CD8-positive, alpha-beta memory T cell (primary cell): ENCODE results near the gene SORBS2. TPM values are rescaled to one million over a fixed set of nuclear protein-coding genes. Genes with fewer than 3 reads are reported as not detected.

Source experiments
- CTCF ChIA-PET: fragments of 350-600 bp; sonication (Branson Sonifier 250); formaldehyde crosslinking; loops from one replicate; lab custom pipeline; 2021; ENCODE audit warnings: antibody characterized with exemption; lab: Charles Lee
- POLR2A ChIA-PET: fragments of 350-600 bp; sonication (Branson Sonifier 250); formaldehyde crosslinking; loops from one replicate; lab custom pipeline; 2021; ENCODE audit warnings: antibody characterized with exemption; lab: Charles Lee
- DNase-seq, 5 donors: peaks; one replicate each; pipeline versions ENCODE4 v3.0.0 to v3.0.0-alpha.2; 2020 to 2022; ENCODE audit warnings: mixed read lengths in 1 of 5
- H3K27ac ChIP-seq: one replicate; pipeline ENCODE4 v1.7.0; 2013; ENCODE audit warnings: low read depth, mild to moderate bottlenecking, low read length, moderate library complexity
- H3K27me3 ChIP-seq: 2 replicates; pipeline ENCODE4 v1.7.0; 2013; ENCODE audit warnings: low read length, mild to moderate bottlenecking; ENCODE audit not compliant: insufficient read depth, poor library complexity, severe bottlenecking
- H3K36me3 ChIP-seq: 2 replicates; pipeline ENCODE4 v1.7.0; 2013; ENCODE audit warnings: mild to moderate bottlenecking, low read length, moderate library complexity; ENCODE audit not compliant: insufficient read depth
- H3K4me1 ChIP-seq: 2 replicates; pipeline ENCODE4 v1.7.0; 2013; ENCODE audit warnings: mild to moderate bottlenecking, low read length, moderate library complexity; ENCODE audit not compliant: insufficient read depth
- H3K4me3 ChIP-seq: 2 replicates; pipeline ENCODE4 v1.7.0; 2013; ENCODE audit warnings: mild to moderate bottlenecking, low read length
- H3K9me3 ChIP-seq: 2 replicates; pipeline ENCODE4 v1.7.0; 2013; ENCODE audit warnings: mild to moderate bottlenecking, low read length
- H3K27ac Mint-ChIP-seq, 8 donors: one replicate each; pipeline ENCODE4 v1.8.0; 2020 to 2021; ENCODE audit warnings: mixed read lengths in 8 of 8, mild to moderate bottlenecking in 6 of 8, inconsistent platforms in 3 of 8, moderate library complexity in 3 of 8
- H3K27me3 Mint-ChIP-seq, 2 donors: one replicate each; pipeline ENCODE4 v1.8.0; 2020 to 2021; ENCODE audit warnings: mixed read lengths in 2 of 2, mild to moderate bottlenecking in 1 of 2, moderate library complexity in 1 of 2
- H3K36me3 Mint-ChIP-seq, 3 donors: one replicate each; pipeline ENCODE4 v1.8.0; 2020 to 2021; ENCODE audit warnings: mixed read lengths in 3 of 3, inconsistent platforms in 1 of 3, mild to moderate bottlenecking in 1 of 3
- H3K4me1 Mint-ChIP-seq, 3 donors: one replicate each; pipeline ENCODE4 v1.8.0; 2020 to 2021; ENCODE audit warnings: mixed read lengths in 3 of 3, inconsistent platforms in 1 of 3, mild to moderate bottlenecking in 1 of 3
- H3K4me3 Mint-ChIP-seq, 7 donors: one replicate each; pipeline ENCODE4 v1.8.0; 2020 to 2021; ENCODE audit warnings: mixed read lengths in 7 of 7, mild to moderate bottlenecking in 6 of 7, moderate library complexity in 4 of 7, inconsistent platforms in 2 of 7
- H3K9me3 Mint-ChIP-seq, 5 donors: one replicate each; pipeline ENCODE4 v1.8.0; 2020 to 2022; ENCODE audit warnings: mixed read lengths in 5 of 5, mild to moderate bottlenecking in 3 of 5, moderate library complexity in 2 of 5, inconsistent platforms in 1 of 5
- polyA plus RNA-seq: library from polyadenylated mRNA; unstranded; fragments of 300-500 nt; fragmentation: Illumina TruSeq; gene quantifications from one replicate; pipeline ENCODE4 v1.2.3, GENCODE V29; 2021
- total RNA-seq, 2 experiments: library from RNA; stranded (reverse); gene quantifications; one replicate each; pipeline ENCODE4 v1.2.3, GENCODE V29; 2021

SORBS2 gene
- total and polyA plus RNA-seq, 3 experiments from 2014 or later, result not detected

DNA sequence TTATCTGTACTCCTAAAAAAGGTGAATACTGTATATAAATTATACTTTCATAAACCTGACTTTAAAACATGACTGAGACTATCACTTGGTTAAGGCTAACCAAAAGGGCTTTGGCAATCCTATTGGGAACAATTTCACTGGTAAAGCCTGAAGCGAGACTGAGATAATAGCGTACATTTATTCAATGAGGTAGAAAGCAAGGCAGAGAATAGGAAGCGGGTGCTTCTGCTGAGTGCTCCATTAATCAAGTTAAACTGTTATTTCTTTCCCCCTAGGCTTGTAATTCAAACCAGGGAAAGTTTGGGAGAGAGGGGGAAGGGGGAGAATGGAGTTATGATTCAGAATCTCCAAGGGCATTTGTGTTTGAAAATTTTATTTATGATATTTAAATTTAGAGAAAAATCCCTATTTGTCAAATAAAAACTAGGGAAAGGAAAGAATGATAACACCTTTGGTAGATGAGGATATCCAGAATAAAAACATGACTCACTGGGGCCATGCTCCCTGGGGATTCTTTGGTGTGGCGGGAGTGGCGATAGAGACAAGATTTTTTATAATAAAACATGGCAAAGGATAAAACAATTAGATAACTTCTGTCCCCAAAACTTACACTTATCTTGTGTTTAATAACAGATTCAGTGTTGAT, 34.6 kb upstream of the SORBS2 start:
- Mint-ChIP-seq H3K27ac (no peak overlapping the region), H3K27me3 (no peaks in the 10 kb centered on the region), H3K4me3 (no peak overlapping the region), H3K36me3 (no peaks in the 10 kb centered on the region), H3K9me3 (peaks cover 0 to 10% (median 2%) of the 10 kb centered on the region in 5 donors), H3K4me1 (no peaks in the 10 kb centered on the region)
- Histone ChIP-seq H3K27me3 (no peaks in the 10 kb centered on the region), H3K9me3 (no peaks in the 10 kb centered on the region), H3K4me3 (no peak overlapping the region), H3K36me3 (no peaks in the 10 kb centered on the region), H3K27ac (no peak overlapping the region), H3K4me1 (no peaks in the 10 kb centered on the region)
- DNase-seq, result no peak
- ChIA-PET POLR2A (no interaction called here), CTCF (no interaction called here)

DNA sequence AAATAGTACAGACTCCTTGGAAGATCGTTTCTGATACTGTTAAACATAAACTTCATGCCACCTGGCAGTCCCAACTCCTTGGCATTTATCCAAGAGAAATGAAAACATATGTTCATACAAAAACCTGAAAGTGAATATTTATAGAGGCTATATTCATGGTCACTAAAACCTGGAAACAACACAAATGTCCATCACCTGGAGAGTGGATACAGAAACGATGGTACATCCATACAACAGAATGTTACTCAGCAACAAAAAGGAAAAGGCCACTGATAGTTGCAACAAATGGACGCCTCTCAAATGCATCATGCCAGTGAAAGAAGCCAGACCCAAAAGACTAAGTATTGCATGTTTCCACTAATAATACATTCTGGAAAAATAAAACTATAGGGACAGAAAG, 34.0 kb upstream of the SORBS2 start:
- Histone ChIP-seq H3K27me3 (no peaks in the 10 kb centered on the region), H3K4me1 (no peaks in the 10 kb centered on the region), H3K36me3 (no peaks in the 10 kb centered on the region), H3K4me3 (no peak overlapping the region), H3K9me3 (no peaks in the 10 kb centered on the region), H3K27ac (no peak overlapping the region)
- ChIA-PET CTCF (no interaction called here), POLR2A (no interaction called here)
- H3K4me3 Mint-ChIP-seq, result no peak overlapping the region
- no peak overlapping the region for H3K27ac Mint-ChIP-seq
- H3K27me3 Mint-ChIP-seq, result no peaks in the 10 kb centered on the region
- H3K36me3 Mint-ChIP-seq, result no peaks in the 10 kb centered on the region
- no peaks in the 10 kb centered on the region for H3K4me1 Mint-ChIP-seq
- no peak for DNase-seq
- peaks cover 0 to 10% (median 2%) of the 10 kb centered on the region in 5 donors for H3K9me3 Mint-ChIP-seq

GRCh38 chr4:185841451-185841850, 29.5 kb upstream of the SORBS2 start:
- no peak overlapping the region for H3K4me3 ChIP-seq
- no peaks in the 10 kb centered on the region for H3K27me3 ChIP-seq
- peaks cover 0 to 10% (median 2%) of the 10 kb centered on the region in 5 donors for H3K9me3 Mint-ChIP-seq
- no peaks in the 10 kb centered on the region for H3K27me3 Mint-ChIP-seq
- POLR2A ChIA-PET, result no interaction called here
- DNase-seq, result no peak
- no peaks in the 10 kb centered on the region for H3K9me3 ChIP-seq
- no peak overlapping the region for H3K4me3 Mint-ChIP-seq
- H3K4me1 ChIP-seq, result no peaks in the 10 kb centered on the region
- no peaks in the 10 kb centered on the region for H3K36me3 ChIP-seq
- H3K4me1 Mint-ChIP-seq, result no peaks in the 10 kb centered on the region
- no peak overlapping the region for H3K27ac ChIP-seq
- CTCF ChIA-PET, result no interaction called here
- no peaks in the 10 kb centered on the region for H3K36me3 Mint-ChIP-seq
- H3K27ac Mint-ChIP-seq, result no peak overlapping the region

DNA sequence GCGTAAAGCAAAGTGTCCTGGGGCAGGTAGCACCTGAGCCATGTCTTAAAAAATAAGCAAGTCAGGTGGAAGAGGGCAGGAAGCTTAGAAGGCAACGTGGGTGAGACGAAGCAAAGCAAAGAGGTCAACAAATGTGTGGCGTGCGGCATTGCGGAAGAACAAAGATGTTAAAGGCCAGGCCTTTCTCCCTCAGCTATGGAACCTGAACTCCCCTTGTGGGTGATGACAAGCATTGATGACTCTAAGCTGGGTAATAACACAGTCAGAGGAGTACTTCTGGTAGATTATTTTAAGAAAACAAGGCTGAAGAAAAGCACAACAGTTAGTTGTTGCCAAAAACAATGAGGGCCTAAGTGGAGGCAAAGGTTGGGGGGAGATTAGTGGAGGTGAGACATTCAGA, 29.0 kb upstream of the SORBS2 start:
- DNase-seq, result no peak
- Mint-ChIP-seq H3K36me3 (no peaks in the 10 kb centered on the region), H3K27ac (no peak overlapping the region), H3K4me3 (no peak overlapping the region), H3K27me3 (no peaks in the 10 kb centered on the region), H3K4me1 (no peaks in the 10 kb centered on the region), H3K9me3 (peaks cover 0 to 5% (median 2%) of the 10 kb centered on the region in 5 donors)
- Histone ChIP-seq H3K9me3 (no peaks in the 10 kb centered on the region), H3K27ac (no peak overlapping the region), H3K4me3 (no peak overlapping the region), H3K4me1 (no peaks in the 10 kb centered on the region), H3K27me3 (no peaks in the 10 kb centered on the region), H3K36me3 (no peaks in the 10 kb centered on the region)
- CTCF ChIA-PET, result no interaction called here
- POLR2A ChIA-PET, result no interaction called here

DNA sequence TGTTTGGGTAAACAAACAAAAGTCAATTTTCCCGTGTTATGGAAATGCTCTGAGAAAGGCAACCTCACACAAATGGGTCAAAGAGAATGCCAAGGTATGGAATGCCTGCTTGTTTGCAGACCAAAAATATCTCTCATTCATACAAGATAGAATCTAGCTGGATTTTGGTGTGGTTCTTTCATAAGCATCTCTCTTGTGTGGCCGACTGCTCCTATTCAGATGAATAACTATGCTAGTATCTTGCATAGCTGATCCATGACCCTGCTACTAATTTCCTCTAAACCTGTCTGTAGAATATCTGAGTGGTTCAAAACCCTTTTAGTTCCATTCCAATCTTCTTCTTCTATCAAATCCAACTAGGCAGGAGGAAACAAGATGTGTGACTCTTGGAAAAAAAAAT, 28.2 kb upstream of the SORBS2 start:
- no peak overlapping the region for H3K4me3 Mint-ChIP-seq
- H3K27ac Mint-ChIP-seq, result no peak overlapping the region
- no peaks in the 10 kb centered on the region for H3K36me3 Mint-ChIP-seq
- no peak overlapping the region for H3K27ac ChIP-seq
- H3K4me1 Mint-ChIP-seq, result no peaks in the 10 kb centered on the region
- H3K9me3 Mint-ChIP-seq, result peaks cover 0 to 2% (median 0%) of the 10 kb centered on the region in 5 donors
- H3K4me3 ChIP-seq, result no peak overlapping the region
- ChIA-PET CTCF (no interaction called here), POLR2A (no interaction called here)
- no peaks in the 10 kb centered on the region for H3K36me3 ChIP-seq
- H3K4me1 ChIP-seq, result no peaks in the 10 kb centered on the region
- no peaks in the 10 kb centered on the region for H3K27me3 Mint-ChIP-seq
- DNase-seq, result no peak
- H3K27me3 ChIP-seq, result no peaks in the 10 kb centered on the region
- H3K9me3 ChIP-seq, result no peaks in the 10 kb centered on the region

DNA sequence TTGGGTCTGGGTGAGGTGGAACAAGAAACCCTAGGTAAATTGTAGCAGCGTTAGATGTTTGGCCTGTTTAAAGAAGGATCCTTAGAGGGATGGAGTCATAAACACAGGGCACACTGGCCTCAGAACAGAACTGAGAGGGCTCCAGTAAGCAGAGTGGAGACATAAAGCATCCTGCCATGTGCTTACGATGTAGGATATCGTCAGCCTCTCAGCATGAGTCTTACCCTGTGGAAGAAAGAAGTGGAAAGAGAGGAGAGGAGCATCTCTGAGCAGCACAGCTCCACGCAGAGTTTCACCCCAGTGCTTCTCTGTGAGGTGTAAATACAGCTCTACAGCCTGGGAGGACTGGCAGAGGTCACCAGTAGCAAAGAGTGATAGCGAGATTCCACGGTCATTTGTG, 27.8 kb upstream of the SORBS2 start:
- Histone ChIP-seq H3K27ac (no peak overlapping the region), H3K27me3 (no peaks in the 10 kb centered on the region), H3K4me1 (no peaks in the 10 kb centered on the region), H3K4me3 (no peak overlapping the region), H3K36me3 (no peaks in the 10 kb centered on the region), H3K9me3 (no peaks in the 10 kb centered on the region)
- DNase-seq, result no peak
- POLR2A ChIA-PET, result no interaction called here
- Mint-ChIP-seq H3K36me3 (no peaks in the 10 kb centered on the region), H3K27me3 (no peaks in the 10 kb centered on the region), H3K9me3 (peaks cover 0 to 2% (median 0%) of the 10 kb centered on the region in 5 donors), H3K4me1 (no peaks in the 10 kb centered on the region), H3K27ac (no peak overlapping the region), H3K4me3 (no peak overlapping the region)
- CTCF ChIA-PET, result no interaction called here

- Mint-ChIP-seq H3K36me3 (no peaks in the 10 kb centered on the region), H3K27me3 (no peaks in the 10 kb centered on the region), H3K27ac (no peak overlapping the region), H3K4me3 (no peak overlapping the region), H3K4me1 (no peaks in the 10 kb centered on the region), H3K9me3 (peaks cover 0 to 2% (median 0%) of the 10 kb centered on the region in 5 donors)
- Histone ChIP-seq H3K4me1 (no peaks in the 10 kb centered on the region), H3K36me3 (no peaks in the 10 kb centered on the region), H3K4me3 (no peak overlapping the region), H3K27me3 (no peaks in the 10 kb centered on the region), H3K27ac (no peak overlapping the region), H3K9me3 (no peaks in the 10 kb centered on the region)
- ChIA-PET POLR2A (no interaction called here), CTCF (no interaction called here)
- DNase-seq, result no peak
Observed at GRCh38 chr4:185839194-185839712, 27.3 kb upstream of the SORBS2 start.

DNA sequence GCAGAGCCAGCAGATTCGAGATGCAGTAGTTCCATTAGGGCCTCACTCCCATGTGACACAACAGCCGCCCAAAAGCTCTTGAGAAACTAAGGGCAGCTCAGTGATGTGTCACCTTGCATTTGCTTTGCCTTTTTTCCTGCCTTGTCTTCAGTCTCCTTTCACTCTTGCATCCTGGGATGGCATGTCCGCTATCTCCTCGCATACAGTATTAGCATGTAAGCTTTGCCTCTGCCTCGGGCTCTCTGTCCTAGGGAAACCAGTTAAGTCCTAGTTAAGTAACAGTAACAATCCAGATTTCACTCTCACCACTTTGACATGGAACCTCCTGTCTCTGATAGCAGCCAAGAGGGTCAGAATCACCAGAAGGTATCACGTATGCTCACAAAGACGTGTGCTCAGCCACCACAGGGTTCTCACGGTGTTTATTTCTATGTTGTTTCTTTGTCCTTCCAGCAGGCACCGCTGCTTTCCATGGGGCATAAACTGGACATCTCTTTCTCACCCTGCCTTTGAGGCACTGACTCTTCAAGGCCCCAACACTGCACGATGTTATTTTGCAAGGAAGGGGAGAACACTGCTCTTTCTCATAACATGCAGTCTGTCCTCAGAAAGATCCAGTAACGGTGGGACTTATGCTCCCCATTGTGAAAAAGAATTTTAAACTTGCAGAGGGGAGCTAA, 26.7 kb upstream of the SORBS2 start:
- H3K36me3 ChIP-seq, result no peaks in the 10 kb centered on the region
- CTCF ChIA-PET, result no interaction called here
- DNase-seq, result no peak
- no peaks in the 10 kb centered on the region for H3K4me1 ChIP-seq
- H3K9me3 ChIP-seq, result no peaks in the 10 kb centered on the region
- POLR2A ChIA-PET, result no interaction called here
- H3K27ac ChIP-seq, result no peak overlapping the region
- no peak overlapping the region for H3K4me3 ChIP-seq
- Mint-ChIP-seq H3K27ac (no peak overlapping the region), H3K36me3 (no peaks in the 10 kb centered on the region), H3K4me3 (no peak overlapping the region), H3K27me3 (no peaks in the 10 kb centered on the region), H3K9me3 (peaks cover 0 to 2% (median 0%) of the 10 kb centered on the region in 5 donors), H3K4me1 (no peaks in the 10 kb centered on the region)
- no peaks in the 10 kb centered on the region for H3K27me3 ChIP-seq
